Lower leg skin (tissue), 3 donors: ENCODE results near the gene PDE4DIP.
"Not testable (repeated sequence)": the region's sequence is repeated elsewhere in the genome, so short reads cannot be mapped to it uniquely, and the experiment has no call there.

Experiments
- POLR2A ChIP-seq, 2 donors: fragments of 450-650 bp; IDR thresholded peaks; one replicate each; pipeline ENCODE4 v1.6.1; 2016 to 2017; ENCODE audit warnings: antibody characterized with exemption in 2 of 2, mild to moderate bottlenecking in 1 of 2, moderate library complexity in 1 of 2
- TF ChIP-seq, protein P1 (sequence below), 3 donors: fragments of 450-650 bp; IDR thresholded peaks; one replicate each; pipeline ENCODE4 v1.5.1; 2016; ENCODE audit warnings: antibody characterized with exemption in 3 of 3, mild to moderate bottlenecking in 3 of 3, moderate library complexity in 2 of 3

DNA sequence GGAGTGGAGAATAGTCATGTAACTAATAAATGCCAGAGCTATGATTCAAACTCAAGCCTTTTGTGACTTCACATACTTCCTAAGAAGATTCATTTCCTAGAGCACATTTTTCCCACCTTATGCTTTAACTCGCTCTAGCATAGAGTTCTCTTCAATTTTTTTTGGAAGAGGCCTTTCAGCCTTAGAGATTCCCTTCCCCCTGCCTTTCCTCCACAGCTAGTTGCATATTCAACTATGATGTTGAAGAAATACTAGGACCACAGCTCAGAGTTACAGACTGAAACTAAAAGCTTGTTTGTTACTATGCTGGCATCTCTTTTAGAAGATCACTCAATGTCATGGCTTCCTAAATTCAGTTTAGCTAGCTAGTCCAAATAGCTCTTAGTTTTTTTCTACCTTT is 131.2 kb downstream of the PDE4DIP start:
- TF ChIP-seq, protein P1, sequence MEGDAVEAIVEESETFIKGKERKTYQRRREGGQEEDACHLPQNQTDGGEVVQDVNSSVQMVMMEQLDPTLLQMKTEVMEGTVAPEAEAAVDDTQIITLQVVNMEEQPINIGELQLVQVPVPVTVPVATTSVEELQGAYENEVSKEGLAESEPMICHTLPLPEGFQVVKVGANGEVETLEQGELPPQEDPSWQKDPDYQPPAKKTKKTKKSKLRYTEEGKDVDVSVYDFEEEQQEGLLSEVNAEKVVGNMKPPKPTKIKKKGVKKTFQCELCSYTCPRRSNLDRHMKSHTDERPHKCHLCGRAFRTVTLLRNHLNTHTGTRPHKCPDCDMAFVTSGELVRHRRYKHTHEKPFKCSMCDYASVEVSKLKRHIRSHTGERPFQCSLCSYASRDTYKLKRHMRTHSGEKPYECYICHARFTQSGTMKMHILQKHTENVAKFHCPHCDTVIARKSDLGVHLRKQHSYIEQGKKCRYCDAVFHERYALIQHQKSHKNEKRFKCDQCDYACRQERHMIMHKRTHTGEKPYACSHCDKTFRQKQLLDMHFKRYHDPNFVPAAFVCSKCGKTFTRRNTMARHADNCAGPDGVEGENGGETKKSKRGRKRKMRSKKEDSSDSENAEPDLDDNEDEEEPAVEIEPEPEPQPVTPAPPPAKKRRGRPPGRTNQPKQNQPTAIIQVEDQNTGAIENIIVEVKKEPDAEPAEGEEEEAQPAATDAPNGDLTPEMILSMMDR (IDR thresholded peaks at IDR 0.05) = not testable (repeated sequence)
- TF ChIP-seq POLR2A (IDR thresholded peaks at IDR 0.05) = not testable (repeated sequence)
